GM21825 (cell line): ENCODE measurements around the gene SMO.
"Not testable (repeated sequence)": the region's sequence is repeated elsewhere in the genome, so short reads cannot be mapped to it uniquely, and the experiment has no call there.

Source experiments
- ATAC-seq: cut with Tn5 transposase; IDR thresholded peaks from one replicate; pipeline ENCODE4 v1.9.1; 2021; ENCODE audit warnings: mild to moderate bottlenecking, moderate library complexity; ENCODE audit not compliant: unreplicated experiment

The SMO gene

DNA sequence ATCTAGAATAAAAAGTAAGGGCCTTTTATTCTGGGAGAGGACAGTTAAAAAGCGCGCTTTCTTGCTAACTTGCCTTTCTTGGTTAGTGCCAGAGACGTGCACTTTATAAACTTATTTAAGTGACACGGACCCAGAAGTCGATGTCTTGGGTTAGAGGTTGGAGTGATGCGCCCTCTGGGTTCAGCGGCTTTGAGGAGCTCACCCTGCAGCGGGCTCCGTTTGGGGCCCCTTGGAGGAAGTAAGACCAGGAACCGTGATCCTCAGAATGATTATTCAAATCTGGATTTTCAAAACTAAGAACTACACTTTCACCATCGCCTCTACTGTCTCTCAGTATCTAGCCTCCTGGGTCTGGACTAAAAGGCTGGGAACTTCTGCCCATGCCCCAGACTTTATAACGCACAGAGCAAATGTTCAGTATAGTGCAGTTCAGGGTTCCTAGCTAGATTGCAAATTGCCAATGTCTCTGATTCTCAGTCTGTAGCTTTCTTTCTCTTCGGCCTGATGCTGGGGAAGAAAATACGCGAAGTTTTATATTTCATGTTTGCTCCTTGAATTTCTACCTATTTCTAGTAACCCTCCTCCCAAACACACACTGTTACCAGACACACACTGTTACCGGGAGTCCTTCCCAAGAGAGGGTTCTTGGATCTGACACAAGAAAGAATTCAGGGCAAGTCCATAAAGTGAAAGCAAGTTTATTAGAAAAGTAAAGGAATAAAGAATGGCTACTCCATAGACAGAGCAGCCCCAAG, 18.6 kb upstream of the SMO start:
- ATAC-seq, result peak; percentile 47

DNA sequence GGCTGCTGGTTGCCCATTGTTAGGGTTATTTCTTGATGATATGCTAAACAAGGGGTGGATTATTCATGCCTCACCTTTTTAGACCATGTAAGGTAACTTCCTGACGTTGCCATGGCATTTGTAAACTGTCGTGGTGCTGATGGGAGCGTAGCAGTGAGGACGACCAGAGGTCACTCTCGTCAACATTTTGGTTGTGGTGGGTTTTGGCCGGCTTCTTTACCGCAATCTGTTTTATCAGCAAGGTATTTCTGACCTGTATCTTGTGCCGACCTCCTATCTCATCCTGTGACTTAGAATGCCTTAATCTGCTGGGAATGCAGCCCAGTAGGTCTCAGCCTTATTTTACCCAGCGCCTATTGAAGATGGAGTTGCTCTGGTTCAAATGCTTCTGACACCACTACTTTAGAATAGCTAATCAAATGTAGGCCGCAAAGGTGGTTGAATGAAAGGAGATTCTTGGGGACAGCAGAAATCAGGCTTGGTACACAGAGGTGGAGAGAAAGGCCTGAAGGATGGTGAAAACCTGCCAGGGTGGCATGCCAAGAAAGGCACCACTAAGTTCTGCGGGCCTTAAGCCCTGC, 17.9 kb upstream of the SMO start:
- no peak for ATAC-seq

DNA sequence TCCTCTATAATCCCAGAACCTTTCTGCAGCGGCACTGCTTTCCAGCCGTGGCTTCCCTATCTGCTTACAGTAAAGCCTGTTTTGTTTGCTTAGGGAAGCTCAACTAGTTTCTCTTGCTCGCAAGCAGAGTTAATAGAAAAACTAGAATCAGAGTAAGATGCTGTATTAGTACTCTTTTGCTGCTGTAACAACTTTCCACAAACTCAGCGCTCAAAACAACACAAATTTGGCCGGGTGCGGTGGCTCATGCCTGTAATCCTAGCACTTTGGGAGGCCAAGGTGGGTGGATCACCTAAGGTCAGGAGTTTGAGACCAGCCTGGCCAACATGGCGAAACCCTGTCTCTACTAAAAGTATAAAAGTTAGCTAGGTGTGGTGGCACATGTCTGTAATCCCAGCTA, 14.6 kb upstream of the SMO start:
- not testable (repeated sequence) for ATAC-seq

DNA sequence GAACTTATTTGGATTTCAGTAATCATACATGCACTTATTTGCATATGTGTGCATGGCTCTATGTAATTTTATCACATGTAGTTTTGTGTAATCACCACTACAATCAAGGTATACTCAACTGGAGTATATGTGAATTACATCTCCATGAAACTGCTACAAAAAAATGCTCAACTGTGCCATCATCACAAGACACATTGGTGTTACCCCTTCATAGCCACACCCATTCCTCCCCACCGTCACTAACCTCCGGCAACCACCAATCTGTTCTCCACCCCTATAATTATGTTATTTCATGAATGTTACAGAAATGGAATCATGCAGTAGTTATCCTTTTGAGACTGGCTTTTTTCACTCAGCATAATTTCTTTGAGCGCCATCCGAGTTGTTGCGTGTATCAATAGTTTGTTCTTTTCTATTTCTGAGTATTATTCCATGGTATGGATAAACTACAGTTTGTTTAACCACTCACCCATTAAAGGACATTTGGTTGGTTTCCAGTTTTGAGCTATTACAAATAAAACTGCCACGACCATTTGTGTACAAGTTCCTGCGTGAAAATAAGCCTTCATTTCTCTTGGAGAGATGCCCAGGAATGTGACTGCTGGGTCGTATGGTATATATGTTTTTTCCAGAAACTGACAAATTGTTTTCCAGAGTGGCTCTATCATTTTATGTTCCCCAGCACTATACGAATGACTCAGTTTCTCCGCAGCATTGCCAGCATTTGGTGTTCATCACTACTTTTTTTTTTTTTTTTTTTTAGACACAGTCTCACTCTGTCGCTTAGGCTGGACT, 11.3 kb upstream of the SMO start:
- ATAC-seq, result no peak

DNA sequence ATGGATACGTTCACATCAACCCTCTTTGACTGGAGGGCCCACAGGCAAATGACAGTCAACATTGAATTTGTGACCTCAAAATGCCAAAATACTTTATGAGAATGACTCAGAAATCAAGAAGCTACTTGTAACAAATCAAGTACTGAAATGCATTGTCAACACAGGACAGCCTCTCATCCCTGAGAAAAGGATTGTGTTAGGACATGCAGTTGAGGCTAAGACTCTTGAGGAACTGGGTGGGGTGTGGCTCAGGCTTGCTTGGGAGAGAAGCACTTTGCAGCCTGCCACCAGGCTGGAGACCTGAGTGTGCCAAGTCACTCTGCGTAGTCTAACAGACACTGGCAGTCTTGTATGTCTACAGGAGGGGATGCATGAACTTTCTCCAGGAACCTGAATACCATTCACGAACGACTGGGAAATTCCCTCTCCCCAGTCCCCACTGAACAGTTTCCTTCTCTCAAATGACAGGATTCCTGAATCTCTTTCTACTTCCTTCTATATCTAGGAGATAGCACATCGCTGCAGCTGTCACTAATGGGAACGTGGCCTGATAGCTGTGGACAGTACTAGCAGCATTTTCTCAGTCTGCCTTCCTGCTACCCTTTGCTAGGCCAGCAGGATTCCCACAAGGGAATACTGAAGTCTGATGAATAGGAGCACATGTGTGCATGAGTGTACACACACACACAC, 3.3 kb upstream of the SMO start:
- ATAC-seq, result no peak

DNA sequence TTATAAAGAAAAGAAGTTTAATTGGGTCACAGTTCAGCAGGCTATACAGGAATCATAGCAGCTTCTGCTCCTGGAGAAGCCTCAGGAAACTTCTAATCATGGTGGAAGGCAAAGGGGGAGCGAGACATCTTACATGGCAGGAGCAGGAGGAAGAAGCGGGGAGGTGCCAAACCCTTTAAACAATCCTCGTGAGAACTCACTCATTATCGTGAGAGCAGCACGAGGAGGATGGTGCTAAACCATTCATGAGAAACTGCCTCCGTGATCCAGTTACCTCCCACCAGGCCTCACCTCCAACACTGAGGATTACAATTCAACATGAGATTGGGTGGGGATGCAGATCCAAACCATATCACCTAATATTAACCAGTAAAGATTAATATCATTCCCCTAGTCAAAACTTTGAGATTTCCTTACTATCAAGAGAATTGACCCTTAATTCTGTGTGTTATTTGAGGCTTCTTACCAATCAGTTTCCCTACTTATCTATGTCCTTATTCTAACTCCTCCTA, 1.6 kb upstream of the SMO start:
- ATAC-seq, result no peak

DNA sequence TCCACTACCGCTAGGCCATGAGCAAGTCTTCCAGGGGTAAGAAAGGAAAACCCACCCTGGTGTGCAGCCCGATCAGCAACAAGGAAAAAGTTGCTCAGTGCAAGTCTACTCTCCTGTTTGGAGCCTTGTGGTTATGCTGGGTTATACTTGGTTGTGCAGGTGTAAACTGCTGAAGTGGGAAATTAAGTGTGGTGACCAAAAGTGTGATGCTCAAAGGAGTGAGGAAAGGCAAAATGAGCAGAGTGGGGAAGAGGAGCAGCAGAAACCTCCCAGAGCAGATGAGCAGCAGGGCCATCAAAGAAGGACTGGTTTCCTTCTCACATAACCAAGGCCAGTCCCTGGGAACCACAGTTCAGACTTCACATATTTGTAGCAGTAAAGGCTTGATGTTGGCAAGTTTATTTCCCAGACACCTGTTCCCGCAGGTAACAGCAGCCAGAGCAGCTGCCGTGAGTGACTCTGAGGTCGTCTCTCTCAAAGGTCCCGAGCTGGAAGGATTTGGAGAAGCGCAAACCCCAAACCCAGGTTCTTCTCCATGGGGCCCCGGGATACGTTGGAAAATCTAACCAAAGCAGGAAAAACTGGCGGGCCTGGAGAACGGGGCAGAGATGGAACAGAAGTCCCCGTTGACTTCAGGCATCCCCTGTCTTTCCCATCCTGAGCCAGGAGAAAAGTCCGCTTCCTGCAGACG, 607 bp upstream of the SMO start:
- no peak for ATAC-seq

DNA sequence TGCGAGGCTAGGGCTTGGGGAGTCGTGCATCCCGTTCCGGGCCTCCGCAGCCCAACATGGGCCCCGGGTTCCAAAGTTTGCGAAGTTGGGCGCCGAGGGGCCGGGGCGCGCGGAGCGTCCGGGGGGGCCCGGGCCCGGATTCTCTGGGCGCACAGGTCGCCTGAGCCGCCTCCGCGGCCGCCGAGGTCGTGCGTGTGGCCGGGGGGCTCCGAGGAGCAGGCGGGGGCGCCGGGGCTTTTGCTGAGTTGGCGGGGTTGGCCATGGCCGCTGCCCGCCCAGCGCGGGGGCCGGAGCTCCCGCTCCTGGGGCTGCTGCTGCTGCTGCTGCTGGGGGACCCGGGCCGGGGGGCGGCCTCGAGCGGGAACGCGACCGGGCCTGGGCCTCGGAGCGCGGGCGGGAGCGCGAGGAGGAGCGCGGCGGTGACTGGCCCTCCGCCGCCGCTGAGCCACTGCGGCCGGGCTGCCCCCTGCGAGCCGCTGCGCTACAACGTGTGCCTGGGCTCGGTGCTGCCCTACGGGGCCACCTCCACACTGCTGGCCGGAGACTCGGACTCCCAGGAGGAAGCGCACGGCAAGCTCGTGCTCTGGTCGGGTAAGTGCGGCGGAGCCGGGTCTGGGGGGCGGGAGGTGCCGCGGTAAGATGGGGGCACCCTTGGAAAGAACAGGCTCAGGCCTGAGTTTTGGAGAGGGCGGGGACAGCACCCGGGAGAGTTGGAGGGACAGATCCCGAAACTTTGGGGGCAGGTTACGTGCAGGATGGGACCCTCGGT, 643 bp downstream of the SMO start:
- ATAC-seq, result no peak

DNA sequence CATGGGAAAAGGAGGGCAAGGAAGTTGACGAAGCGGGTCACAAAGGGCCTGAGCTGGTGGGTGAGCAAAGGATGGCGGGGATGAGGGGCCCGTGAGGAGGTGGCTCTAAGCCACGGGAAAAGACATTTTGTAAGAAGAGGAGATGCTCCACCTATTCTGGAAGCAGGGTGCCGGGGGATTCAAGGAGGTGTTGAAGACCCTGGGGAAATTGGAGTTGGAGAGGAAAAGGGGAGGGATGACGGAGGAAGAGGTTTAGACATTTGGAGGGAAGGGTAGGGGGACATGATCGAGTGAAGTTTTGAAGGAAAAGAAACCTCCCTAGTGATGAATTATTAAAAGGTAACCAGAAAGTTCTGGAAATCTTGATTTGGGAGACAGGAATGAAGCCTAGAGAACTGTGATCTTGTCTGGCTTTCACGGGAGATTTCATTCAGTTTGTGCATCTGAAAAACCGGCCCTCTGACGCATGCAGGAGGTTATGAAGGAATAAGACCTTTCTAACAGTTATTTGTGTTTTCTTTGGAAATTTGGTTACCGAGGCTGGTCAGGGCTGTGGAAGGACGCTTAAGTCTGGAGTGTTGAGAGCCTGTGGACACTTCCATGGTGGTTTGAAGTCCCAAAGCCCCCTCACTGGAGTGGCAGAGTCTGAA, 1.4 kb downstream of the SMO start:
- no peak for ATAC-seq

DNA sequence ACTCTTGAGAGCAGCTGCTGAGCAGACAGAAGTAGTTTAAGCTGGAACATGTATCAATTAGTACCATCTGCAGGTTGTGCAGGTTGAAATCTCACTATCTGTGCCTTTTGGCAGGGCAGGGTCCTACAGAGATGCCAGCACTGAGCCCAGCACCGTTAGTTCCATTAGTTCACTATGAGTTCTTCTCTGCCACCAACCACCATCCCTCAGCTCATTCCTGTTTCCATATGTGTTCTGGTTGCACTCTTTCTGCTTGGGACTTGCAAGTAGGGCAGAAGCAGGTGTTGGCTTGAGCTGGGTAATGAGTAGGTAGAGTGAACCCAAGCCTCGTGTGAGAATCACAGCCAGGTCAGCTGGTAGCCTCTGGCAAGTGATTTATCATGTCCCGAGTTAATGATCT, 2.8 kb downstream of the SMO start:
- ATAC-seq, result no peak

DNA sequence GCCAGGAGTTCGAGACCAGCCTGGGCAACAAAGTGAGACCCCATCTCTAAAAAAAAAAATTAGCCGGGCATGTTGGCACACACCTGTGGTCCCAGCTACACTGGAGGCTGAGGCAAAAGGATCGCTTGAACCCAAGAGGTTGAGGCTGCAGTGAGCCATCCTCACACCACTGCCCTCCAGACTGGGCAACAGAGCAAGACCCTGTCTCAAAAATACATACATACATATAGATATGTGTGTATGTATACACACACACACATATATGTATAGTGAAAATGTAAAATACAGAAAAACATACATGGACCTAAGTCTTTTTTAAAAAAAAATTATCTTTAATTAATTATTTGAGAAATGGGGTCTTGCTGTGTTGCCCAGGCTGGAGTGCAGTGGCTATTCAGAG, 5.5 kb downstream of the SMO start:
- ATAC-seq, result no peak

DNA sequence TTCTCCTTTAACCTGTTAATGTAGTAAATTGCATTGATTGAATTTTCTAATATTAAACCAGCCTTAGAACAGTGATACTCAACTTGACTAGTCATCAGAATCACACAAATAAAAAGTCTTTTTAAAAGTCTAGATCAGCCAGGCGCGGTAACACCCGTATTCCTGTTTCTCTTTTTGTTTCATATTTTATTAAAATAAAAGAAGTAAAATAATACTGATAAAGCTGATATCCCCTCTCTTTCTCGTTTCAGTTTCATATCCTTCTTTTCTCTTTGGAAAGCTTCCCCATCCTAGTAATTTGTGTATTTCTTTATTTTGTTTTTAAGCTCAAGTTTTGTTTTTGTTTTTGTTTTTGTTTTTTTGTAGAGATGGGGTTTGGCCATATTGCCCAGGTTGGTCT, 9.3 kb downstream of the SMO start:
- no peak for ATAC-seq

DNA sequence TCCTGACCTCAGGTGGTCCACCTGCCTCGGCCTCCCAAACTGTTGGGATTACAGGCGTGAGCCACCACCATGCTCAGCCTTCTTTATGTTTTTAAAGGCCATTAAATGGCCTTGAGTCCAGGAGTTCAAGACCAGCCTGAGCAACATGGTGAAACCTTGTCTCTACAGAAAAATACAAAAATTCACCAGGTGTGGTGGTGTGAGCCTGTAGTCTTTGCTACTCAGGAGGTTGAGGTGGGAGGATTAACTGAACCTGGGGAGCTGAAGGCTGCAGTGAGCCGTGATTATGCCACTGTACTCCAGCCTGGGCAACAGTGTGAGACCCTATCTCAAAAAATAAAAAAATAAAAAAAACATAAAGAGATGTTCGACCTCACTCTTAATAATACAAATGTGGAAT, 11.0 kb downstream of the SMO start:
- ATAC-seq, result no peak

DNA sequence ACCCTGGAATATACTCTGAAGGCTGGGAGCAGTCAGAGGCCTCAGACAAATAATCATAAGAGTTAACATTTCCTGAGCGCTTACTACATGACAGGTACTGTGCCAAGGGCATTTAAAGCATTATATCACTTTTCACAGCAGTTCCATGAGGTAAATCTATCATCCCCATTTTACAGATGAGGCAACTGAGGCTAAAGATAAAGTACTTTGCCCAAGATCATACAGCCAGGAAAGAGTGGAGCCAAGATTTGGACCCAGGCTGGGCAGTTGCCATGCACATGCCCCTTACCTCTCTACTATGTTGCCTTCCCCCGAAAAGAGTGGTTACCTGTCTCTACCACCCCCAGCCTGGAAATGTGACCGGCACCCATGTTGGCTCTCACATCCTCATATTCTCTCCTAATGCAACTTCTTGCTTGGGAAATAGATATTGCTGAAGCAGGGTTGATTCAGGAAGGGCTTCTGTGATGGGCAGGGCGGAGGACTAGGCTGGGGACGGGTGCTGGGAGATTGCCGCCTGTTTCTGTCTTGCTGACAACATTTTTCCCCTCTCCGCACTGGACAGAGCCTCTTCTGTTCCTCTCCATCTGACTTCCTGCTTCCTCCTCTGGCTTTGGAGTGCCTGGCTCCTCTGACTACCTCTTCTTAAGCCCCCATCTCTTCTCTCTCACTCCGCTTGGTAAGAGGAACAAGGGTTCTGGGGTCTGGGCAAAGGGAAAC, 13.8 kb downstream of the SMO start:
- ATAC-seq, result no peak

DNA sequence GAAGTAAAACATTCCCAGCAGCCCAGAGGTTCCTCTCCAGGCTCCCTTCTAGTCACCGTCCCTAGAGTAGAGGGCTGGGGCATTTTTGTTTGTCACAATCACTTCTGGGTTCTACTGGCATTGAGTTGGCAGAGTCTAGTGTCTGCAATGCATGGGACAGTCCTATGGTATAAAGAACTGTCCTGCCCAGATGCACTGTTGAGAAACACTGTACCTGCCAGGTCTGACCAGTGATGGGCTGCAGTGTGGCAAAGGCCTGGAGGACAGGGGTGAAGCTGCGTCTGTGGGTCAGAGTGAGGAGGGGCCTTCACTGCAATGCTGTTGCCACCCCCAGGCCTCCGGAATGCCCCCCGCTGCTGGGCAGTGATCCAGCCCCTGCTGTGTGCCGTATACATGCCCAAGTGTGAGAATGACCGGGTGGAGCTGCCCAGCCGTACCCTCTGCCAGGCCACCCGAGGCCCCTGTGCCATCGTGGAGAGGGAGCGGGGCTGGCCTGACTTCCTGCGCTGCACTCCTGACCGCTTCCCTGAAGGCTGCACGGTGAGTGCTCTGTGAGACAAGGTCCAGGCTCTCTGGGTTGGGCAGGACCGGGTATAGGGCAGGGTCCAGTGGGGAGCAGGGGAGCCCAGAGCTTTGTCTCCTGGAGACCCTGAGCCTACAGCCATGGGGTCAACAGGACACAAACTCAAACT, 14.8 kb downstream of the SMO start:
- ATAC-seq, result no peak

DNA sequence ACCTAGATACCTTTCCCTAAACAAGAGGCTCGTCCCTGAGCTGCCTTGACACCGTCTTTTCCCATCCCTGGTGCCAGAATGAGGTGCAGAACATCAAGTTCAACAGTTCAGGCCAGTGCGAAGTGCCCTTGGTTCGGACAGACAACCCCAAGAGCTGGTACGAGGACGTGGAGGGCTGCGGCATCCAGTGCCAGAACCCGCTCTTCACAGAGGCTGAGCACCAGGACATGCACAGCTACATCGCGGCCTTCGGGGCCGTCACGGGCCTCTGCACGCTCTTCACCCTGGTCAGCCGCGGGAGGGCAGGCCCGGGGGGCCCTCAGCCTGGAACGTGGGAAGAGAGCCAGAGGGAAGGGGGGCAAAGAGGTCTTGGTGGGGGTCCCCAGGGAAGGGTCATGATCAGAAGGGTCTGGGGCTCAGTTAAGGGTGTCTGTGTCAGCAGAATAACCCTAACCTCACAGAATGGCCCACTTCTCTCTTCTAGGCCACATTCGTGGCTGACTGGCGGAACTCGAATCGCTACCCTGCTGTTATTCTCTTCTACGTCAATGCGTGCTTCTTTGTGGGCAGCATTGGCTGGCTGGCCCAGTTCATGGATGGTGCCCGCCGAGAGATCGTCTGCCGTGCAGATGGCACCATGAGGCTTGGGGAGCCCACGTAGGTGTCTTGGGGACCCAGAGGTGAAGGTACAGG, 16.8 kb downstream of the SMO start:
- ATAC-seq, result no peak

DNA sequence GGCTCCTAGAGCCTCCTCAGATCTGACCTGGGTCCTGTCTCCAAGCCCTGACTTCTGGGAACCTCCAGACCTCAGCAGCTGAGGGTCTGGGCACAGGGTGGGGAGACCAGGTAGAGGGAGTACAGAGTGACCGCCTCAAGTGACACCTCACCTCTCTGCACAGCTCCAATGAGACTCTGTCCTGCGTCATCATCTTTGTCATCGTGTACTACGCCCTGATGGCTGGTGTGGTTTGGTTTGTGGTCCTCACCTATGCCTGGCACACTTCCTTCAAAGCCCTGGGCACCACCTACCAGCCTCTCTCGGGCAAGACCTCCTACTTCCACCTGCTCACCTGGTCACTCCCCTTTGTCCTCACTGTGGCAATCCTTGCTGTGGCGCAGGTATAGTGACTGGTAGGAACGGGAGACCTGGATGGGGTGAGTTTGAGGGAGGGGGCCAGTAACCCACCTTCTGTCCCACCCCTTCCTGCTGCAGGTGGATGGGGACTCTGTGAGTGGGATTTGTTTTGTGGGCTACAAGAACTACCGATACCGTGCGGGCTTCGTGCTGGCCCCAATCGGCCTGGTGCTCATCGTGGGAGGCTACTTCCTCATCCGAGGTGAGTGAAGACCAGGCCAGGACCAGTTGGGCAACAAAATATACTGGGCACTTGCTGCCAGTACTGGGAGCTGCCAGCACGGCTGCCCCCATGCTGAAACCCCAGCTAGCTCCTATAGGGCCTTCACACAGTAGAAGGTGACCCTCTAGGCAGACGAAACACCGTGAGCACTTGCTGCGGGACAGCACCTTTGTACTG, 17.8 kb downstream of the SMO start:
- ATAC-seq, result no peak
